Fibroblast of skin of scalp (primary cell): ENCODE measurements around the gene SPINK14.

Experiments
- DNase-seq: peaks from one replicate; pipeline ENCODE4 v3.0.0-alpha.2; 2013

Gene SPINK14

GRCh38 chr5:148201151-148201550 is 32.8 kb downstream of the SPINK14 start:
- no peak for DNase-seq

- DNase-seq = no peak
Observed at GRCh38 chr5:148202531-148203203, 34.3 kb downstream of the SPINK14 start, which contains the start of gene SPINK6. SPINK6 (plus strand) TSS chr5:148203042; CDS start chr5:148203097, 55 bp downstream.

GRCh38 chr5:148205044-148205806 is 36.9 kb downstream of the SPINK14 start:
- DNase-seq = no peak

GRCh38 chr5:148205865-148206264 is 37.5 kb downstream of the SPINK14 start:
- DNase-seq = no peak

- no peak for DNase-seq
Observed at GRCh38 chr5:148206620-148207019, 38.3 kb downstream of the SPINK14 start.

- DNase-seq = no peak
Observed at GRCh38 chr5:148208226-148208625, 39.9 kb downstream of the SPINK14 start.

- no peak for DNase-seq
Observed at GRCh38 chr5:148209151-148209770, 40.9 kb downstream of the SPINK14 start.

GRCh38 chr5:148214665-148215185 is 46.4 kb downstream of the SPINK14 start:
- no peak for DNase-seq

- DNase-seq = no peak
Observed at GRCh38 chr5:148221508-148221907, 53.2 kb downstream of the SPINK14 start.

GRCh38 chr5:148224117-148224742 is 55.9 kb downstream of the SPINK14 start:
- no peak for DNase-seq
